GM19240 (cell line): ENCODE measurements around the gene TMEM233.

Source experiments
- DNase-seq: peaks from one replicate; pipeline ENCODE4 v3.0.0; 2011; ENCODE audit warnings: low spot score; ENCODE audit not compliant: insufficient read length

The TMEM233 gene

DNA sequence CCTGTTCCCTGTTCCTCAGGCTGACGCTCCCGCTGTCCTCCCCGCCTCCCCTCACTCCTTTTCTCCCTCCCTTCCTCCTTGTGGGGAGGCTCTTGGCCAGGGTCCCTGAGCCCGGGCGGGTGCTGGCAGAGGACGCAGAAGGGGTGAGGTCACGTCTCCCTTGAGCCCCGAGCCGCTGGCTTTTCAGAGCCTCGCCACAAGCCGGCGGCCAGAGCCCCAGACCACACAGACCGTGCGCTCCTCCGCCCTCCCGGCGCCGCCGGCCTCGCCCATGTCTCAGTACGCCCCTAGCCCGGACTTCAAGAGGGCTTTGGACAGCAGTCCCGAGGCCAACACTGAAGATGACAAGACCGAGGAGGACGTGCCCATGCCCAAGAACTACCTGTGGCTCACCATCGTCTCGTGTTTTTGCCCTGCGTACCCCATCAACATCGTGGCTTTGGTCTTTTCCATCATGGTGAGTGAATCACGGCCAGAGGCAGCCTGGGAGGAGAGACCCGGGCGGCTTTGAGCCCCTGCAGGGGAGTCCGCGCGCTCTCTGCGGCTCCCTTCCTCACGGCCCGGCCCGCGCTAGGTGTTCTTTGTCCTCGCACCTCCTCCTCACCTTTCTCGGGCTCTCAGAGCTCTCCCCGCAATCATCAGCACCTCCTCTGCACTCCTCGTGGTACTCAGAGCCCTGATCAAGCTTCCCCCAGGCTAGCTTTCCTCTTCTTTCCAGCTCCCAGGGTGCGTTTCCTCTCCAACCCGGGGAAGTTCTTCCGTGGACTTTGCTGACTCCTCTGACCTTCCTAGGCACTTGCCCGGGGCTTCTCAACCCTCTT lies at the start of gene TMEM233:
TSS of gene TMEM233 (plus strand) at position 197 of the 821 bp plus-strand sequence. CDS start at position 272, 75 bp downstream.
- DNase-seq, result no peak

DNA sequence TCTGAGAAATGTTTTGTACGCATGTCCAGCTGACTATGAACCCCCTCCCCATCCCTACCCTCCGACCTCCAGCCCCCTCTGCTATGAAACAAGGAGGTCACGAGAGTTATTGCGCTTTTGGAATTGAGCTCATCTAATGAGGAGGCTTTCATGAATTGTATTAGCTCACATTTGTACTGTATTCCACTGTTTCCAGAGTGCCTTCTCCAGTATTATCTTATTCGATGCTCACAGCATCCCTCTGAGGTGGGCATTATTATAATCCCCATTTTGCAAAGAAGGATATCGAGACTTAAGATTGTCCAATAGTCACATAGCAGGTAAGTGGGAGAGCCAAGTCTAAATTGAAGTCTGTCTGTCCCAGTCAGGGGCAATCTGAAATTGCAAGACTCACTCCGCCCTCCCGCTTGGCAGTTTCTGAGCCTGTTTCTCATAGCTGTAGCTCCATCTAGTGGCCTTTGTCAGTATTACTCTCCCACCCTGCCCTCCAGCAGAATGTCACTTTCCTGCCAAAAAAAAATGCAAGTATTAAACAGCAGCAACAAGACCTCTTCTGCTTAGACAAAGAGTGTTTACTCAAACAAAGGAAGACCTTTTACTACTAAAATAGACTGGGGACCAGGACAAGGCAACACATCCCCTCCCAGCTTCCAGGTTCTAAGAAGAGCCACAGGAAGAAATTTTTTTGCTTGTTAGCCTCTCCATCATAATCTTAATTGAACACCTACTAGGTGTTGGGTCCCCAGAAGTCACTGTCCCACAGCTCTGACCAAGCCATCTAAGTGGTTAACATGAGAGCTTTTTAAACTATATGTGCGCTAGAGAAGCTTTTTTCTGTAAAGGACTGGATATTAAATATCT lies 48.6 kb upstream of the TMEM233 start:
- DNase-seq, result peak; percentile 73

DNA sequence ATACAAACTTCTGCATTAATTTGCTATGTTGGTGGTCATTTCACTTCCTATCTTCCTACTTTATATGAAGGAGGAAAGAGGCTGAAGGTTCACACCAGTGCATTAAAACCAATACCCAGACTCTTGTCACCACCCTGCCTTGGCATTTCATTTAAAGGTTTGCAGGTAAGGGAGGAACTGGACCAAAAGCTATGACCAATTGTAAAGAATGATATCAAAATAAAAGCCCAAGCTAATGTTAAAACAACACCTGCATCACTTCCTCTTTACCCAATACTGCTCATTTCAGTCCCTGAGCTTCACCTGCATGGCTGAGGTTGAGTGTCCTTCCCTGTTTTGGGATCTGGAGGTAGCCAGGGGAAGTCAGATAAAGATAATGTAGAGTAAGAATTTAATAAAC lies 47.2 kb upstream of the TMEM233 start:
- DNase-seq, result no peak

DNA sequence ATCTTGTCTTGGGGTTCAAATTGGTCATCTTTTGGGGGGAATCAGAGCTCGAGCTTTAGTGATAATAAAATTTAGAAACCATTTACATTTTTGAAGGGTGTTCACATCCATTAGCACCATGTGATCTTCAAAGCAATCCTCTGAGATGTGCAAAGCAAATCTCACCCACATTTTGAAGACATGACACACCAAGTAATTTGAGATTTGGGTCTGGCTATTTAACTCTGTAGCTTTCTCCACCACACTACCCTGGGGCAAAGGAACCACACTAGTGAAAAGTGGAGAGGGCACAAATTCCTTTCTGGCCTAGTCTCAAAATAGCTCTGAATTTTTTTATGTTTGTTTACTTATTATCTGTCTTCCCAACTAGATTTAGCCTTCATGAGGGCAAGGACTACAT lies 46.6 kb upstream of the TMEM233 start:
- DNase-seq, result no peak

DNA sequence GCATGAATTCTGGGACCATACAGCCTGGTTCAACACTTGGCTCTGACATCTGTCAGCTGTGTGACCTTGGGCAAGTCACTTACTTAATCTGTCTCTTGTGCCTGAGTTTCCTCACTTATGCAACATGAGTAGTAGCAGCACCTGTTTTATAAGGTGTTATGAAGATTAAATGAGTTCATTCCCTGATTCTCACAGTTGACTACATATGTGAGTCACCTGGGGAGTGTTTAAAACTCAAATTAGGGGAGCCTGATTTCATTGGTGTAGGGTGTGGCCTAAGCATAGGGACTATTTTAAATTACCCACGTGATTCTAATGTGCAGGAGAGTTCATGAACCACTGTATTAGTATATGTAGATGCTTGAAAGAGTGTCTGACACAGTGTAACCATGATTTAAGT lies 36.7 kb upstream of the TMEM233 start:
- DNase-seq, result no peak

DNA sequence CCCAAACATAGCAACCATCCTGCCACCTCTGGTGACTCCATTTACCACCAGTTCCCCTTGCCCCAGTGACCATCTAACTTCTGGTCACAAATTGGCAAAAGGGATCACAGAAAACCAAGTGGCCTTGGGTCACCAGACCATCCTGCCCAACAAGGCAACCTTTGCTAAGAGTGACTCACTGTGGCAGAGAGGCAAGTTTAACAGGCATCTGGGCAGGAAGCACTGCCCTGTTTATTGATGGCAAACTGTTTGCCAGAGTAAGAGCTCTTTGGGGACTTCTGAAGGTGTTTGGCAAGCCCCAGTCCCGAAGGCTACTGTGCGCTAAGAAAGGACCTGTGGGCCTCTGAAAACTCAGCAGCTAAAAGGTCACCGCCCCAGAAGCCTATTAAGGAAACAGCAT lies 28.2 kb upstream of the TMEM233 start:
- no peak for DNase-seq

DNA sequence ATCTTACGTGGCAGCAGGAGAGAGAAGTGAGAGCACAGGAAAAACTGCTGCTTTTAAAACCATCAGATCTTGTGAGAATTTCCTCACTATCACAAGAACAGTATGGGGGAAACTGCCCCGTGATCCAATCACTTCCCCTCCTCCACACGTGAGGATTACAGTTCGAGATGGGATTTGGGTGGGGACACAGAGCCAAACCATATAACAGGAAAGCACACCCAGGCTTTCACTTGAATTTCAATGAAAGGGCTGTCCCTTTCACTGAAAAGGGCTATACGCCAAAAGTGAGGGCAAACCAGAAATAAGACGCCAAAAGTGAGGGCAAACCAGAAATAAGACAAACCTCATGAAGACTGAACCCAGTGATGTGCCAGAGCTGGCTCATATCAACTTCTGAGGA lies 22.8 kb upstream of the TMEM233 start:
- no peak for DNase-seq

DNA sequence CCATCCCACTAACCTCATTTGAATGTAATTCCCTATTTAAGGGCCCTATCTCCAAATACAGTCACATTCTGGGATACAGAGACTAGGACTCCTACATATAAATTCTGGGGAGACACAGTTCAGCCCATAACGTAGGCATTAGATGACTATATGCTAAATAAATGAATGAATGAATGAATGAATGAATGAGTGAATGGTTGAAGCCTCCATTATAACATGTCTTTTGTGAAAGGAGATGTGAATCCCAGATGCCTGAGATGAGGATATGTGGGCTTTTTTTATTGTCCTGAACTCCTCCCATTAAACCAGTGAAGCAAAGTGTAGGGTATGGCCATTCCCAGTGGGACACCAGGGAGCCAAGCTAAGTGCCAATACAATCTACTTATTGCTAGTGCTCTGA lies 20.5 kb upstream of the TMEM233 start:
- no peak for DNase-seq

DNA sequence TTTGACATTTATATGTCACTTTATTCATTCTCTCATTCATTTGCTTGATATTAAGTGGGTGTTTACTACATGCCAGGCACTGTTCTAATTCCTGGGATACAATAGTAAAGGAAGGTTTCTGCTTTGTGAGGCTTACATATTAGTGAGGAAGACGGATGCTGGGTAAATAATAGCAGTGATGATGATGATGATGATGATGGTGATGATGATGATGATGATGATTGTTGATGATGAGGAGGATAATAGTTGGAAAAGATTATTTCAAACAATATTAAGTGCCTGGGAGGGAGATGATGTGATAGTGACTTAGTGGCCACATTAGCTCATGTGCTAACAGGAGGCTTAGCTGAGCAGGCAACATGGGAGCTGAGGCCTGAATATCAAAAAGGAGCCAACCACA lies 19.3 kb upstream of the TMEM233 start:
- no peak for DNase-seq

DNA sequence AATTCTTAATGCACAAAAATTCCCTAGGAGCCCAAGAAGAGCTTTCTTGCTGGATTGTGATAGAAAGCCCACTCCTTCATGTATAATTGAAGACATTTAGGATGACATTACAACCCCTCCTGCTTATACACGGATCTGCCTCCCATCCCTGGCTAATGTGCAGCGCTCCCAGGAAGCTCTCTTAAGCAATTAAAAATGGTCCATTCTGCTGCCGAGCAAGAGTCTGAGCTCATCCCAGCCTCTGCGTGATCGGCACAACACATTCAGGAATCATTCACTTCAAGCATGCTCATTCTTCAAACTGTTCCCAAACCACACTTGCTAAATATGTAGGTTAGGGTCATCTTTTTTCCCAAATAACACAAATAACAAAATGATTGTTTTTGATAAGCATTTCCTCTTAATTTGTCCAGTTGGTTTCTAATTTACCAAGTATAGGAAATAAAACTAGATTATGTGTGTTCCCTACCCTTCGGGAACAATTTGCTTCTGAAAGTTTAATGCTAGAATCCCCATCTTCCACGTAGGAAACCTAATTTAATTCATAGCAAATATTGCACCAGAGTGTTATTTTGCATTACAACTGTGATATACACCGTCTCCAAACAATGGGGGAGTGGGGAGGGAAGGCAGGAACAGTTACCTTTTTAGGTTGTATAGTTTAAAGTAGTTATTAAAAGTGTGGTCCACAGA lies 17.3 kb upstream of the TMEM233 start:
- no peak for DNase-seq

DNA sequence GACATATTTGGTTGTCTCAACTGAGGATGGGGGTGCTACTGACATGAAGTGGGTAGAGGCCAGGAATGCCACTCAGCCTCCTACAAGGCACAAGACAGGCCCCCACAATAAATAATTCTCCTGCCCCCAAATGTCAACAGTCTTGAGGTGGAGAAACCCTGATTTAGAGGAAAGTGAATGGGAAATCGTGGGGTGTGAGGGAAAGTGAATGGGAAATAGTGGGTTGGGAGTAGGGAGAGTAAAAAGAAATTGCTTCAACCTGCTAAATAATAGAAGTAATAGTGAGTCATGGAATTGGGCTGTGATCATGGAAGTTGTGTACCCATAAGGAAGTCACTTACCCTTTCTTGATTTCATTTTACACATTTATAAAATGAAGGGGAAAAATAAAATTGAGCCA lies 16.7 kb upstream of the TMEM233 start:
- DNase-seq, result no peak

DNA sequence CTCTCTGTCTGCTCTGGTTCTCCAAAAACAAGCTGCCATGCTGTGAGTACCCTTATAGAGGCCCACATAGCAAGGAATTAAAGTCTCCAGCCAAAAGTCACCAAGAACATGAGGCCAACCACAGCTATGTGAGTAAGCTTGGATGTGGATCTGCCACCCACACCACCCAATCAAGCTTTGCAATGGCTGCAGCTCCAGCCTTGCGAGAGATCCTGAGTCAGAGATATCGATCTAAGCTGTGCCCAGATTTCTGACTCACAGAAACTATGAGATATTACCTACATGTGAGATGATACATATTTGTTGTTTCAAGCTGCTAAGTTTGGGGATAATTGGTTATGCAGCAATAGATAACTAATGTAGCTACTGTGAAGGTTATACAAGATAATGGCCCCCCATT lies 15.5 kb upstream of the TMEM233 start:
- DNase-seq, result no peak

DNA sequence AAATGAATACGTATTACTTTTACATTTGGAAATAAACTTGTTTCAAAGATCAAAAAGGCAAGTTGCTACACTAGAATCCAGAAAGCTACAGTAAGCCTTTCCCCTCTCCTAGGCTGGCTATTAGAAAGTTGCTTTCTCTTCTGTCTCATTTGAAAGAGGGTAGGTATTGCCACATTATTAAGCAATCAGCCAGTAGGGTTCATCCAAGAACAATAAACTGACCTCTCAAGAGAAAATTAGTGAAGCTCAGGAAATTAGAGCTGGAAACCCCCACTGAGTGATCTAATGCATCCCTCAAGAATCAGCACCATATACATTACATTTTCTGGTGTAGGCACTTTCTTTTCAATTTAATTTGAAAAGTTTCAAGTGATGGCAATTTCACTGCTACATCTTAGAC lies 4.5 kb upstream of the TMEM233 start:
- DNase-seq, result no peak

DNA sequence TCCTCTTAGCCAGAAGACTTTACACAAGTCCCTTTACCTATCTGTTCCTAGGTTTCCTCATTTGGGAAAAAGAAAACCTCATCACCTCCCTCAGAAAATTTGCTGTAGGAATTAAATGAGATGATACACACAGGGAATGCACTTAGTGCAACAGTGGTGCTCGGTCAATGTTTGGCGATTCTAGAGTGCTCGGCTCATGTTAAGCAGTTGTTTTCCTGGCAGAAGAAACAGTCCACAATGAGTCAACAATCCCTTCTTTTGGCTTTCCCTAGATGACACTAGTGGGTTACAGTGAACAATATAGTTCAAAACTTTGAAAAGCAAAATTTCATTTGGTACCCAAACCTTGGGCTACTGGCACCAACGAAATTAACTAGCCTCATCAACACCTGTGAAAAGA lies 3.9 kb upstream of the TMEM233 start:
- DNase-seq, result no peak

DNA sequence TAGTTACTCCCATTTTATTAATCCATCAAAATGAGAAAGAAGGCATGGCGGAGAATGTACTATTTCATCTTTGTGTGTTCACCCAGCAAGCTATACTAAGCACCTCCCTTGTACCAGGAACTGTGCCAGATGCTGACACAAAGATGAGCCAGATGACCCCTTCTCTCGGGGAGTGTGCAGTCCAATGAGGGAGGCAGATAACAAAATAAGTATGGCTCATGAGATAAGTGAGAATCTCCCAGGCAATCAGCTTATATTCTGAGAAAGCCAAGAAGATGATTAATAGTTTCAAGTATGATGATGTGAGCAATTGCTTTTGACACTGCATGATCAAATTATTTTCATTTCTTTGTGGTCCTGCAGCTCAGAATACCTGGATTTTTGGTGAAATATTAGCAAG lies 1.3 kb upstream of the TMEM233 start:
- no peak for DNase-seq

DNA sequence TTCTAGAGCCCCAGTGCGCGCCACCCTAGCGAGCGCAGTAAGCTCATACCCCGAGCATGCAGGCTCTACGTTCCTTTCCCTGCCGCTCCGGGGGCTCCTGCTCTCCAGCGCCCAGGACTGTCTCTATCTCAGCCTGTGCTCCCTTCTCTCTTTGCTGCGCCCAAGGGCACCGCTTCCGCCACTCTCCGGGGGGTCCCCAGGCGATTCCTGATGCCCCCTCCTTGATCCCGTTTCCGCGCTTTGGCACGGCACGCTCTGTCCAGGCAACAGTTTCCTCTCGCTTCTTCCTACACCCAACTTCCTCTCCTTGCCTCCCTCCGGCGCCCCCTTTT lies 791 bp downstream of the TMEM233 start:
- no peak for DNase-seq

DNA sequence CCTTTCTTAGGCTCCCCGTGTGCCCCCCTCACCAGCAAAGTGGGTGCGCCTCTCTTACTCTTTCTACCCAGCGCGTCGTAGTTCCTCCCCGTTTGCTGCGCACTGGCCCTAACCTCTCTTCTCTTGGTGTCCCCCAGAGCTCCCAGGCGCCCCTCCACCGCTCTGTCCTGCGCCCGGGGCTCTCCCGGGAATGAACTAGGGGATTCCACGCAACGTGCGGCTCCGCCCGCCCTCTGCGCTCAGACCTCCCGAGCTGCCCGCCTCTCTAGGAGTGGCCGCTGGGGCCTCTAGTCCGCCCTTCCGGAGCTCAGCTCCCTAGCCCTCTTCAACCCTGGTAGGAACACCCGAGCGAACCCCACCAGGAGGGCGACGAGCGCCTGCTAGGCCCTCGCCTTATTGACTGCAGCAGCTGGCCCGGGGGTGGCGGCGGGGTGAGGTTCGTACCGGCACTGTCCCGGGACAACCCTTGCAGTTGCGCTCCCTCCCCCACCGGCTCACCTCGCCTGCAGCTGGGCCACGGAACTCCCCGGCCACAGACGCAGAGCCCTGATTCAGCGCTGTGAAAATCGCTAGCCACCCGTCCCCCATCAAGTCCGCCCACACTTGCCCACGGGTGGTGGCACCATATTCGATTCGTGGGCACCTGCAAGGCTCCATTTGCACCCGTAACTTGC lies 1.3 kb downstream of the TMEM233 start:
- no peak for DNase-seq

DNA sequence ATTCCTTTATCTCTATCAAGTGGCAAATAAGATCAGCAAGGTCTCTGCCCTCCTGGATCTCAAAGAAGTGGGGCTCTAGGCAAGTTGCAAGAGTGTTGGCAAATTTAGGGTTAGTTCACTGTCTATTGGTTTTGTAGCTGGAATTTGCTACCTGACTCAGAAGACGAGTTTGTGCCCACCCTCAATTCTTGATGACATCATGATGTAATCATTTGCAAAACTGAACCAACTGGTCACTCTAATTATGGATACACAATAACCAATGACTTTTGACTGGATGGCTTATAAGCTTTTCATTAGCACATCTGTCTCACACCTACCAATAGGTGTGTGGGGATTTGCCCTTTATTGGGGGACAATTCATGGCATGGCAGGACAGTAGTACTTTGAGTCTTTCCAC lies 4.6 kb downstream of the TMEM233 start:
- no peak for DNase-seq

DNA sequence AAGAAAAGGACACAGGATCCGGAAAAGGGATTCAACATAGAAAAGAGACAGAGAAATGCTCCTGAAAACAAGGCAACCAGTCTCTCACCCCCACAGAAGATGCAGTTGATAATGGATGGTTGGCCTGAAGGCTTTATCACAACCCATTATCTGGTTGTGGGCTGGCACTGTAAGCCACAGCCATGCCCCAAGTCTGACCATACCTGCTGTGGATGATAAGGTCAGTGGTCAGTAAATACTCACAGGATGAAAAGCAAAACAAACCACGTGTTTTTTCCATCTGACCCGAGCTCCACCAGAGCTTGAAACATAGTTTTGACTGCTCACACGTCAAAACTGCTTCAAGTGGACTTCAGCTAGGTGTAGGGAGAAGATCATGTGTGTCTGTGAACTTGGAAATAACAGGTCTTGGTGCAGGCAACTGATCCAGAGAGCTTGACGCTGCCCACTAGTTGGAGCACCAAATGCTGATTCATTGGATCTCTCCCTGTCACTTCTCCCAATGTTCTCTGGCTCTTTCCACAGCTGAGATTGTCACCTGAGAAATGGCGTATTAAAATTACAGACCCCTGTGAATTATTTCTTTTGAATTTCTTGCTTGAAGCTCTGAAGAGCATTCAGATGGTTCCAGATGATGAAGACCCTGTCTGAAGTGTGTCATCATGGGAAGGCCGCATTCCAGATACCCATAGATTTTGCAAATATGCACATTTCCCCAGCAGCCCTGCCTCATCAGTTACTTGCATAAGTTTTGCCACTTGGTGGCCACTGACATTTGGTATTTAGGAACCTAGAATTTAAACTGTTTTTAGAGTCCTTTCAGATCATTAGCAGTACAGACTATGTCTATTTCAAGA lies 8.5 kb downstream of the TMEM233 start:
- no peak for DNase-seq

DNA sequence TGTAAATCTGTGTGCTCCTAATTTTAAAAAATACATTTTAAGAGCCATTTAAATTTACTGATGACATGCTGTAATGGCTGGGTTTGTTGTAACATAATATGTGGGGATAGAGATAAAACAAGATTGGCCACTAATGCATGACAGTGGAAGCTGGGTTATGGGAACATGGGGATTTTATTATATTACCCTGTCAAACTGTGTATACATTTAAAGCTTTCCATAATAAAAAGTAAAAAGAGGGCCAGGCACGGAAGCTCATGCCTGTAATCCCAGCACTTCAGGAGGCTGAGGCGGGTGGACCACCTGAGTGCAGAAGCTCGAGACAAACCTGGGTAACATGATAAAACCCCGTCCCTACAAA lies 9.1 kb downstream of the TMEM233 start:
- DNase-seq, result no peak

DNA sequence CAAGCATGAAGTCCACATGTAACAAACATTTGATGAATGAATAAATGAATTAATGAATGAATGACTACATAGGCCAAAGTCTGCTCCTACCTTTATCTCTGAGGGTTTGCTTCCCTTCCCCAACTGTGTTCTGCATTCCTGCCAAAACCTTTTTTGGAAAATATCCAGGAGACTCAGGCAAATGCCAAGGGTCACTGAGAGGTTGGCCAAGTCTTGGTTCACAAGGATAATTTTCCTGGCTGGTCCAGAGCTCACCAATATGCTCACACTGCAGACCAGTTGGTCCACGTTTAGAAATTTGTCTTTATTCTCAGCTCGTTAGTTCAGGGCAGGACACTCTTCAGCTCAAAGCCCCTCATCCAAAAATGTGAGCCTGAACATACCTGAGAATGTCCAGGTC lies 10.2 kb downstream of the TMEM233 start:
- no peak for DNase-seq
